DOHH2 (cell line): ENCODE data around the gene TIMM23.

Source experiments
- H3F3A ChIP-seq: fragments of 200-600 bp; sonication (generic), shearing (Covaris generic); 2 replicates; pipeline ENCODE4 v1.6.0; 2016; ENCODE audit warnings: antibody characterized with exemption, mild to moderate bottlenecking; ENCODE audit not compliant: control insufficient read depth, insufficient read depth
- H3K27ac ChIP-seq: fragments of 200-600 bp; sonication (generic); 2 replicates; pipeline ENCODE4 v1.5.1; 2014; ENCODE audit warnings: low read depth, mild to moderate bottlenecking, low read length, moderate library complexity
- H3K27me3 ChIP-seq: fragments of 200-600 bp; sonication (generic); 2 replicates; pipeline ENCODE4 v1.6.1; 2014; ENCODE audit warnings: mild to moderate bottlenecking, low read length, mixed read lengths; ENCODE audit not compliant: control insufficient read depth
- H3K36me3 ChIP-seq: fragments of 200-600 bp; sonication (generic); 2 replicates; pipeline ENCODE4 v1.6.1; 2014; ENCODE audit warnings: mild to moderate bottlenecking, low read length, moderate library complexity, mixed read lengths; ENCODE audit not compliant: control insufficient read depth
- H3K4me1 ChIP-seq: fragments of 200-600 bp; sonication (generic); 2 replicates; pipeline ENCODE4 v1.6.1; 2014; ENCODE audit warnings: mild to moderate bottlenecking, low read length, mixed read lengths; ENCODE audit not compliant: control insufficient read depth
- H3K4me2 ChIP-seq: fragments of 200-600 bp; sonication (generic); 2 replicates; pipeline ENCODE4 v1.6.0; 2014; ENCODE audit warnings: mild to moderate bottlenecking, low read length, moderate library complexity
- H3K4me3 ChIP-seq: fragments of 200-600 bp; sonication (generic); 2 replicates; pipeline ENCODE4 v1.5.1; 2014; ENCODE audit warnings: mild to moderate bottlenecking, low read length, mixed read lengths
- H3K79me2 ChIP-seq: fragments of 200-600 bp; sonication (generic); 2 replicates; pipeline ENCODE4 v1.6.1; 2014; ENCODE audit warnings: mild to moderate bottlenecking, low read length, mixed read lengths; ENCODE audit not compliant: control insufficient read depth
- H3K9me2 ChIP-seq: fragments of 200-600 bp; sonication (generic); replicated peaks from 2 replicates; pipeline ENCODE4 v1.6.1; 2014; ENCODE audit warnings: mild to moderate bottlenecking, low read length, mixed read lengths; ENCODE audit not compliant: control insufficient read depth
- H3K9me3 ChIP-seq: fragments of 200-600 bp; sonication (generic); 2 replicates; pipeline ENCODE4 v1.6.1; 2014; ENCODE audit warnings: antibody characterized with exemption, low read length, mixed read lengths; ENCODE audit not compliant: control insufficient read depth, insufficient read depth
- H4K20me1 ChIP-seq: fragments of 200-600 bp; sonication (generic); 2 replicates; pipeline ENCODE4 v1.6.0; 2014; ENCODE audit warnings: low read depth, mild to moderate bottlenecking, antibody characterized with exemption, low read length, moderate library complexity; ENCODE audit not compliant: control insufficient read depth, insufficient read depth
- EZH2phosphoT487 ChIP-seq: fragments of 200-600 bp; sonication (generic); IDR thresholded peaks from 2 replicates; pipeline ENCODE4 v1.6.1; 2017; ENCODE audit warnings: borderline replicate concordance, mild to moderate bottlenecking, antibody characterized with exemption, low read length, moderate library complexity, mixed read lengths
- TF ChIP-seq, protein P1 (sequence below): fragments of 200-600 bp; sonication (generic); IDR thresholded peaks from one replicate; pipeline ENCODE4 v1.5.1; 2014; ENCODE audit warnings: antibody characterized with exemption, mild to moderate bottlenecking, low read depth, low read length; ENCODE audit not compliant: poor library complexity, severe bottlenecking

Gene TIMM23

DNA sequence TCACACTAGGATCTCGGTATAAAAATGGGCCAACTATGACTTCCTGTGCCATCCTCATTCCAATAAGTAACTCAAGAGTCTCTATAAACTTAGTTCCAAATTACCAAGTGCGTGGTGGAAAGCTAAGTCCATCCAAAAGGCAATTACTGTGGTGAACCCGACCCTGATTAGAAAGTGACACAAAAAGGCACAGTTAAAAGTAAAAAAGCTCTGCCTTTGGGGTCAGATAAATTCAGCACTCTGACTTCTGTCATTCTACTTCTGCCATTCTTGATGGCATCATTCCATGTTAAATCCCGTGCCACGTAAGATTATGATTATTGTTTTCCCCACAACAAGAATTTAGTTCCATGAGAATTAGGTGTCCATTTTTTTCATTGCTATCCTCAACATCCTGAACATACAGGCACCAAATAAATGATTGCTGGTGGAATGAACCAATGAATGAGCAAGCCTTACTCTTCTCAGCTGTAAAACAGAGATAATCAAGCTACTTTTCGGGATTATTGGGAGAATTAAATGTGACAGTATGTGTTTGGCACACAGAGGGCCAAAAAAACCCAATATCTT lies 57.3 kb downstream of the TIMM23 start:
- peak overlapping the region; percentile 59 for H3K27ac ChIP-seq
- H3F3A ChIP-seq, result peaks cover 3% of the 10 kb centered on the region; the same call in 1 of the 2 replicates
- H3K4me3 ChIP-seq, result peak overlapping the region; percentile 95
- H3K27me3 ChIP-seq, result no peaks in the 10 kb centered on the region
- peaks cover 43% of the 10 kb centered on the region for H3K36me3 ChIP-seq
- H3K4me2 ChIP-seq, result peak overlapping the region; percentile 90
- peaks cover 35% of the 10 kb centered on the region for H4K20me1 ChIP-seq
- no peaks in the 10 kb centered on the region for H3K9me2 ChIP-seq
- H3K4me1 ChIP-seq, result peaks cover 33% of the 10 kb centered on the region
- no peaks in the 10 kb centered on the region for H3K9me3 ChIP-seq
- H3K79me2 ChIP-seq, result peaks cover 60% of the 10 kb centered on the region
- TF ChIP-seq EZH2phosphoT487, result no peak
- TF ChIP-seq, protein P1, sequence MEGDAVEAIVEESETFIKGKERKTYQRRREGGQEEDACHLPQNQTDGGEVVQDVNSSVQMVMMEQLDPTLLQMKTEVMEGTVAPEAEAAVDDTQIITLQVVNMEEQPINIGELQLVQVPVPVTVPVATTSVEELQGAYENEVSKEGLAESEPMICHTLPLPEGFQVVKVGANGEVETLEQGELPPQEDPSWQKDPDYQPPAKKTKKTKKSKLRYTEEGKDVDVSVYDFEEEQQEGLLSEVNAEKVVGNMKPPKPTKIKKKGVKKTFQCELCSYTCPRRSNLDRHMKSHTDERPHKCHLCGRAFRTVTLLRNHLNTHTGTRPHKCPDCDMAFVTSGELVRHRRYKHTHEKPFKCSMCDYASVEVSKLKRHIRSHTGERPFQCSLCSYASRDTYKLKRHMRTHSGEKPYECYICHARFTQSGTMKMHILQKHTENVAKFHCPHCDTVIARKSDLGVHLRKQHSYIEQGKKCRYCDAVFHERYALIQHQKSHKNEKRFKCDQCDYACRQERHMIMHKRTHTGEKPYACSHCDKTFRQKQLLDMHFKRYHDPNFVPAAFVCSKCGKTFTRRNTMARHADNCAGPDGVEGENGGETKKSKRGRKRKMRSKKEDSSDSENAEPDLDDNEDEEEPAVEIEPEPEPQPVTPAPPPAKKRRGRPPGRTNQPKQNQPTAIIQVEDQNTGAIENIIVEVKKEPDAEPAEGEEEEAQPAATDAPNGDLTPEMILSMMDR, result no peak

DNA sequence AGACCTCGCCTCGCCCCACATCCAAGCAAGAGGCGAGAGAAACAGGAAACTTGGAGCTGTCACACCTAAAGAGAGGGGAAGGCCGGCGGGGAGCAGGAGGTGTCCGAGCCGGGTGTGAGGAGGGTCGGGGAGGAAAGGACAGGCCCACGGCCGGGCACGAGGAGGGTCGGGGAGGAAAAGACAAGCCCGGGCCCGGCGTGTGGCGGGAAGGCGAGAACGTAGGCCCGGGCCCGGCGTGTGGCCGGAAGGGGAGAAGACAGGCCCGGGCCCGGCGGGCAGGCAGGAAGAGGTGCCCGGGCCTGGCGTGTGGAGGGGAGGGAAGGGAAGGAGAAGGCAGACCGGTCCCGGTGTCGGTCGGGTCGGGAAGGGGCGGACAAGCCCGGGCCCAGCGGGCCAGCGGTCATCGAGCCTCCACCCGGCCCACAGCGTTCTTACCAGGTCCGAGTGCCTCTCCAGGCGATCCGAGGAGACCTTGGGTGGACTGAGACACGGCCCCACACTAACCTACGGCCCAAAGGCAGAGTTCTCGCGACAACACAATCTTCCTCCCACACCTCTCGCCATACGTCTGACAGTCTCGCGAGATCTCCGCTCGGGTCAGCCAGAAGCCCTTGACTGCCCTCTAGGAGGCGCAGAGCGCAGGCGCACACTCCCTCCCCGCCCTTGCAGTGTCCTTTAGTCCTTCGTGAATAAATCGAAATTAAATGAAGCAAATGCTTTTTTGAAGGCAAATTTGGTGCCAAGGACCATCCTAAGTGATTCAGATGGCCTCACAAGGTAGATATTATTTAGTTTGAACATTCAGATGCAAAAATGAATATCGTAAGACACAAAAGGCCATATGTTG lies 58.0 kb downstream of the TIMM23 start, which contains the start of gene NCOA4:
TSS of gene NCOA4 (minus strand) at position 533 of the 847 bp plus-strand sequence. CDS start 13,943 bp downstream, outside the sequence.
- peaks cover 33% of the 10 kb centered on the region for H4K20me1 ChIP-seq
- H3K9me2 ChIP-seq, result no peaks in the 10 kb centered on the region
- peak within 1 kb of the TSS; percentile 59 for H3K27ac ChIP-seq
- peaks cover 41% of the 10 kb centered on the region for H3K36me3 ChIP-seq
- TF ChIP-seq EZH2phosphoT487, result no peak
- TF ChIP-seq, protein P1, result peak; percentile 72
- peak within 1 kb of the TSS; percentile 95 for H3K4me3 ChIP-seq
- H3K4me2 ChIP-seq, result peak within 1 kb of the TSS; percentile 90
- H3K4me1 ChIP-seq, result peaks cover 32% of the 10 kb centered on the region
- H3K27me3 ChIP-seq, result no peaks in the 10 kb centered on the region
- no peaks in the 10 kb centered on the region for H3K9me3 ChIP-seq
- peaks cover 53% of the 10 kb centered on the region for H3K79me2 ChIP-seq
- H3F3A ChIP-seq, result peaks cover 3% of the 10 kb centered on the region; the same call in 1 of the 2 replicates

DNA sequence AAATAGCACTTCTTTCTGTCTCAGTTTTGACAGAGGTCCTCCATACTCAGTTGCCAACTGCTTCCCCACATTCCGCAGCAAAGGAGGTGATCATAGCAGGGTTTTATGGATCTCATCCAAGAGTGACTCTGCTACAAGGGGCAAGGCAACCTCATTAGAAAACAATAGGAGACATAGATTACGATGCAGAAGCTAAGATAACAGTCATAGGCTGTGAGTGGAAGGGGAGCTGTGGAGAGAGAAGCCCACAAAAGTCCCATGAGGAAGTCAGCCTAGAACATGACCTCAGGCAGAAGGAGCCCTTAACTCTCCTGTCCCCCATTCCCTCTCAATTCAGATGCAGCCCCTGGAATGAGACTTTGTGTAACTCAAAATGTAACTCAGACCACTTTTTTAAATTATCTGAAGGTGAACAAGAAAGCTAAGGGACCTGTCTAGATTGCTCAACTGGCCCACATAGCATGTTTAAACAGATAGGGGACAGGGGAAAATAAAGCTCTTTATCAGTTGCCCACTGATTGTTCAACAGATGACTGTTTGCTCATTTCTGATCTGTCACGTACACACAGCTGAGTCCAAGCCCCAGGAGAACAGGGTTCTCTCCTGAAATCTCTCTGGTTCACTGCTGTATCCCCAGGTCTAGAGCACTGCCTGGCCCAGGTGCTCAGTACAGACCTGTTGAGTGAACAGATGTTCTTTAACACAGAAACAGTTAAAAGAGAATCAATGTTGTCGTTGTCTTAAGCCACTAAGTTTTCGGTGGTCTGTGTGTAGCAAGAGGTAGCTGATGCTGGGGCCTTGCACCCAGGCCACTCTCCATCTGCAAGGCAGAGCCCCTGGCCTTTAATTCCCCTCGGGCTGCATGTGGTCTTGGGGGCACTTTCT lies 59.6 kb downstream of the TIMM23 start:
- TF ChIP-seq EZH2phosphoT487, result no peak
- TF ChIP-seq, protein P1, result no peak
- Histone ChIP-seq H3K27me3 (no peaks in the 10 kb centered on the region), H3K36me3 (peaks cover 25% of the 10 kb centered on the region), H3K4me3 (no peak overlapping the region), H3K4me1 (peaks cover 27% of the 10 kb centered on the region), H3F3A (peaks cover 3% of the 10 kb centered on the region; the same call in 1 of the 2 replicates), H4K20me1 (peaks cover 21% of the 10 kb centered on the region), H3K4me2 (no peak overlapping the region), H3K9me3 (no peaks in the 10 kb centered on the region), H3K79me2 (peaks cover 37% of the 10 kb centered on the region), H3K9me2 (no peaks in the 10 kb centered on the region), H3K27ac (no peak overlapping the region)
